ENCODE results near the gene SOWAHD.

- TF ChIP-seq CTCF (IDR thresholded peaks at IDR 0.05; ENCODE audit: insufficient read depth, low read length, poor library complexity, severe bottlenecking) (no peak), EZH2phosphoT487 (conservative IDR thresholded peaks at IDR 0.05; ENCODE audit: low read length) (no peak)
Observed at GRCh38 chrX:119734897-119735339, 23.5 kb upstream of the SOWAHD start.
